H1 (cell line): ENCODE data around the gene EIF2A. TPM values are rescaled to one million over a fixed set of nuclear protein-coding genes. Genes with fewer than 3 reads are reported as not detected.

Experiments used
- CTCF ChIA-PET: fragments of 300-600 bp; sonication (Branson Sonifier 250); formaldehyde crosslinking; loops from one replicate; lab custom pipeline; 2021; ENCODE audit not compliant: partially characterized antibody; lab: Charles Lee
- POLR2A ChIA-PET: fragments of 300-600 bp; sonication (Branson Sonifier 250); formaldehyde crosslinking; loops from one replicate; lab custom pipeline; 2021; ENCODE audit warnings: inconsistent platforms; ENCODE audit not compliant: partially characterized antibody; lab: Charles Lee
- DNase-seq, 2 experiments: peaks; one replicate each; pipeline versions ENCODE4 v3.0.0 to v3.0.0-alpha.2; 2010 to 2022; ENCODE audit warnings: low spot score in 2 of 2, low read depth in 1 of 2, mixed read lengths in 1 of 2
- FAIRE-seq: peaks from 2 replicates; lab custom pipeline; 2011; peaks lifted over from hg19 to GRCh38; lab: Jason Lieb, UNC
- H2AFZ ChIP-seq: 2 replicates; pipeline ENCODE4 v1.8.1; 2012; ENCODE audit warnings: low read length, inconsistent platforms
- H2AK5ac ChIP-seq: 2 replicates; pipeline ENCODE4 v1.6.1; 2013; ENCODE audit warnings: low read depth, low read length
- H2BK120ac ChIP-seq: replicated peaks from 2 replicates; pipeline ENCODE3; 2013; ENCODE audit warnings: low read depth, low read length, inconsistent platforms
- H2BK12ac ChIP-seq: 2 replicates; pipeline ENCODE4 v1.6.1; 2013; ENCODE audit warnings: low read depth, low read length
- H2BK15ac ChIP-seq: 2 replicates; pipeline ENCODE4 v1.6.1; 2013; ENCODE audit warnings: low read length
- H2BK20ac ChIP-seq: 2 replicates; pipeline ENCODE4 v1.6.1; 2013; ENCODE audit warnings: low read length
- H2BK5ac ChIP-seq: 2 replicates; pipeline ENCODE4 v1.6.1; 2013; ENCODE audit warnings: low read depth, low read length
- H3K14ac ChIP-seq: 2 replicates; pipeline ENCODE4 v1.6.1; 2013; ENCODE audit warnings: inconsistent platforms; ENCODE audit not compliant: insufficient read length
- H3K18ac ChIP-seq: 2 replicates; pipeline ENCODE4 v1.6.1; 2013; ENCODE audit warnings: low read length; ENCODE audit errors: extremely low read depth
- H3K23ac ChIP-seq: 2 replicates; pipeline ENCODE4 v1.6.1; 2013; ENCODE audit warnings: inconsistent platforms; ENCODE audit not compliant: insufficient read length
- H3K23me2 ChIP-seq: 2 replicates; pipeline ENCODE4 v1.6.1; 2013; ENCODE audit warnings: low read depth, low read length
- H3K27ac ChIP-seq: 2 replicates; pipeline ENCODE4 v1.6.1; 2011; ENCODE audit warnings: low read depth, low read length, inconsistent platforms
- H3K27me3 ChIP-seq, 4 experiments: replicated peaks in 1 of 4; 1 replicate in 1 of 4; 2 replicates in 3 of 4; pipeline versions ENCODE4 v1.6.1 to v1.8.1; 2011 to 2013; ENCODE audit warnings: low read length in 3 of 4, mild to moderate bottlenecking in 3 of 4, inconsistent platforms in 2 of 4, mixed read lengths in 2 of 4, moderate library complexity in 1 of 4; ENCODE audit not compliant: control insufficient read depth in 3 of 4, insufficient read depth in 3 of 4; ENCODE audit errors: extremely low read depth in 1 of 4
- H3K36me3 ChIP-seq, 4 experiments: 2 replicates each; pipeline versions ENCODE4 v1.6.1 to v1.8.1; 2011 to 2013; ENCODE audit warnings: mild to moderate bottlenecking in 4 of 4, low read length in 3 of 4, moderate library complexity in 2 of 4, control low read depth in 1 of 4, inconsistent platforms in 1 of 4; ENCODE audit not compliant: insufficient read depth in 4 of 4, control insufficient read depth in 2 of 4
- H3K4ac ChIP-seq: replicated peaks from 2 replicates; pipeline ENCODE3; 2013; ENCODE audit warnings: low read length, low read depth, mixed read lengths, inconsistent platforms; ENCODE audit not compliant: insufficient read length
- H3K4me1 ChIP-seq, 4 experiments: replicated peaks in 1 of 4; 1 replicate in 1 of 4; 2 replicates in 3 of 4; pipeline versions ENCODE4 v1.6.1 to v1.8.1; 2011 to 2013; ENCODE audit warnings: low read length in 3 of 4, inconsistent platforms in 2 of 4, mixed read lengths in 1 of 4; ENCODE audit not compliant: insufficient read depth in 4 of 4, control insufficient read depth in 3 of 4
- H3K4me2 ChIP-seq, 2 experiments: 2 replicates each; pipeline versions ENCODE4 v1.6.1 to v1.8.1; 2011 to 2013; ENCODE audit warnings: low read depth in 2 of 2, low read length in 2 of 2, control low read depth in 1 of 2, inconsistent platforms in 1 of 2, mild to moderate bottlenecking in 1 of 2; ENCODE audit not compliant: insufficient read depth in 1 of 2
- H3K4me3 ChIP-seq, 4 experiments: fragments of 200-600, 300-600 bp in 1 of 4; sonication (generic), shearing (Covaris generic), sonication (Bioruptor Twin) in 1 of 4; 2 replicates each; pipeline versions ENCODE4 v1.5.1 to v1.8.1; 2011 to 2016; ENCODE audit warnings: low read length in 4 of 4, low read depth in 3 of 4, control low read depth in 2 of 4, inconsistent platforms in 2 of 4, mild to moderate bottlenecking in 2 of 4, mixed read lengths in 1 of 4, moderate library complexity in 1 of 4; ENCODE audit not compliant: insufficient read depth in 2 of 4; ENCODE audit errors: extremely low read depth in 1 of 4
- H3K56ac ChIP-seq: replicated peaks from 2 replicates; pipeline ENCODE3; 2013; ENCODE audit warnings: low read depth, mild to moderate bottlenecking, mixed read lengths, low read length, inconsistent platforms; ENCODE audit not compliant: insufficient read length
- H3K79me1 ChIP-seq: 2 replicates; pipeline ENCODE4 v1.6.1; 2013; ENCODE audit warnings: low read depth, low read length, control low read depth
- H3K79me2 ChIP-seq, 2 experiments: 2 replicates each; pipeline versions ENCODE4 v1.6.1 to v1.8.1; 2012 to 2013; ENCODE audit warnings: low read length in 2 of 2, mild to moderate bottlenecking in 2 of 2, inconsistent platforms in 1 of 2; ENCODE audit not compliant: insufficient read depth in 2 of 2, control insufficient read depth in 1 of 2
- H3K9ac ChIP-seq, 4 experiments: replicated peaks in 1 of 4; 1 replicate in 1 of 4; 2 replicates in 3 of 4; pipeline versions ENCODE4 v1.6.1 to v1.8.1; 2011 to 2013; ENCODE audit warnings: low read depth in 3 of 4, low read length in 3 of 4, control low read depth in 2 of 4, mild to moderate bottlenecking in 2 of 4, moderate library complexity in 2 of 4, inconsistent platforms in 1 of 4; ENCODE audit errors: extremely low read depth in 1 of 4
- H3K9me3 ChIP-seq, 2 experiments: 2 replicates each; pipeline versions ENCODE4 v1.6.1 to v1.8.1; 2012 to 2013; ENCODE audit warnings: mild to moderate bottlenecking in 2 of 2, moderate library complexity in 2 of 2, control low read depth in 1 of 2, inconsistent platforms in 1 of 2, low read depth in 1 of 2, low read length in 1 of 2, mixed read lengths in 1 of 2; ENCODE audit not compliant: insufficient read depth in 2 of 2
- H4K20me1 ChIP-seq, 2 experiments: replicated peaks in 1 of 2; 2 replicates each; pipeline versions ENCODE3 to v1.8.1; 2011 to 2013; ENCODE audit warnings: inconsistent platforms in 2 of 2, low read length in 2 of 2, mild to moderate bottlenecking in 1 of 2; ENCODE audit not compliant: insufficient read depth in 2 of 2, control insufficient read depth in 1 of 2
- H4K5ac ChIP-seq: 2 replicates; pipeline ENCODE4 v1.6.1; 2013; ENCODE audit warnings: low read length, low read depth, mixed read lengths, inconsistent platforms; ENCODE audit not compliant: insufficient read length
- H4K8ac ChIP-seq: 2 replicates; pipeline ENCODE4 v1.8.0; 2013; ENCODE audit warnings: mild to moderate bottlenecking, moderate library complexity, low read length, inconsistent platforms; ENCODE audit not compliant: insufficient read depth; ENCODE audit errors: extremely low read depth
- H4K91ac ChIP-seq: replicated peaks from 2 replicates; pipeline ENCODE3; 2013; ENCODE audit warnings: low read length, mixed read lengths, inconsistent platforms; ENCODE audit not compliant: insufficient read length
- ASH2L ChIP-seq: fragments of 200-600, 300-600 bp; sonication (generic); IDR thresholded peaks from one replicate; pipeline ENCODE4 v1.7.1; 2017; ENCODE audit warnings: low read length
- EGR1 ChIP-seq: IDR thresholded peaks from 2 replicates; pipeline ENCODE4 v1.6.1; 2011; ENCODE audit warnings: low read depth, low read length, borderline replicate concordance
- JUND ChIP-seq: IDR thresholded peaks from 2 replicates; pipeline ENCODE4 v1.6.1; 2011; ENCODE audit warnings: mild to moderate bottlenecking, improper control_type of control experiment, low read length
- KDM5A ChIP-seq: fragments of 200-600 bp; IDR thresholded peaks from 2 replicates; pipeline ENCODE4 v1.7.1; 2012; ENCODE audit warnings: mild to moderate bottlenecking, low read length, inconsistent platforms, mixed read lengths
- POLR2A ChIP-seq, 2 experiments: IDR thresholded peaks; 1 replicate in 1 of 2; 2 replicates in 1 of 2; pipeline ENCODE4 v1.6.1; 2011; ENCODE audit warnings: low read depth in 2 of 2, low read length in 2 of 2, mild to moderate bottlenecking in 2 of 2; ENCODE audit errors: control extremely low read depth in 1 of 2
- SIX5 ChIP-seq: IDR thresholded peaks from 2 replicates; pipeline ENCODE4 v1.6.1; 2011; ENCODE audit warnings: mild to moderate bottlenecking, low read depth, low read length
- TBP ChIP-seq: IDR thresholded peaks from 2 replicates; pipeline ENCODE4 v1.6.1; 2011; ENCODE audit warnings: low read depth, low read length, improper control_type of control experiment
- TEAD4 ChIP-seq: IDR thresholded peaks from 2 replicates; pipeline ENCODE4 v1.6.1; 2012; ENCODE audit warnings: low read depth, low read length, inconsistent platforms, mixed read lengths
- ZNF274 ChIP-seq: IDR thresholded peaks from 2 replicates; pipeline ENCODE4 v1.7.0; 2012; ENCODE audit warnings: low read length, borderline replicate concordance; ENCODE audit errors: extremely low read depth
- WGBS, 2 experiments: shearing (Covaris generic) in 1 of 2; methylation state at CpG; one replicate each; pipeline versions ENCODE4 v1.1.6 to v1.1.7; 2013 to 2015; ENCODE audit warnings: low lambda C conversion rate in 2 of 2, mixed read lengths in 2 of 2, inconsistent platforms in 1 of 2, low coverage in 1 of 2, missing lambda C conversion rate in 1 of 2; ENCODE audit not compliant: insufficient replicate concordance in 2 of 2, insufficient coverage in 1 of 2, insufficient read length in 1 of 2; ENCODE audit errors: extremely low coverage in 1 of 2, missing lambda C conversion rate in 1 of 2; 5-methylcytosine and 5-hydroxymethylcytosine counted together
- polyA plus RNA-seq, 7 experiments: library from polyadenylated mRNA; depleted of rRNA in 3 of 7; stranded (reverse) in 5 of 7; unstranded in 2 of 7; fragments of >200 nt in 5 of 7; fragments of 200-250 nt in 2 of 7; gene quantifications; 1 replicate in 5 of 7; 2 replicates in 1 of 7; 4 replicates in 1 of 7; pipeline versions ENCODE4 v1.2.1 to v1.2.3, GENCODE V29; 2011 to 2013; ENCODE audit warnings: missing spikeins in 2 of 7, mixed read lengths in 2 of 7
- total RNA-seq: library from RNA; stranded (reverse); fragmentation: NEBNext Ultra II Directional; extraction: Animal tissue kit (Norgen Biotek cat#: 25700); gene quantifications from 2 replicates; pipeline ENCODE4 v1.2.1, GENCODE V29; 2021
- TF ChIP-seq, protein P1 (sequence below): IDR thresholded peaks from 2 replicates; pipeline ENCODE4 v1.6.1; 2011; ENCODE audit warnings: low read depth, mild to moderate bottlenecking, low read length; ENCODE audit not compliant: insufficient read depth

EIF2A gene
- total and polyA plus RNA-seq, 2 of the 8 experiments (the other 6 are each of a cell fraction or from before 2014, with no cell fraction given): 59.3 to 91.6 TPM

- ChIA-PET CTCF (no interaction called here), POLR2A (no interaction called here)
- Histone ChIP-seq H4K5ac (no peak overlapping the region), H3K36me3 (no peaks in the 10 kb centered on the region), H4K91ac (no peak overlapping the region), H2BK20ac (no peak overlapping the region), H4K20me1 (no peaks in the 10 kb centered on the region), H3K27ac (no peak overlapping the region), H2BK15ac (no peak overlapping the region), H3K14ac (no peak overlapping the region), H3K4me1 (peaks cover 0 to 7% (median 0%) of the 10 kb centered on the region in 4 experiments; a peak in 1 of 7 replicates), H3K56ac (no peak overlapping the region), H3K9ac (no peak overlapping the region), H3K23ac (no peak overlapping the region), H3K79me2 (no peaks in the 10 kb centered on the region), H2AFZ (no peak overlapping the region), H3K79me1 (no peaks in the 10 kb centered on the region), H2BK120ac (no peak overlapping the region), H3K4ac (no peak overlapping the region), H3K4me2 (no peak overlapping the region), H3K4me3 (no peak overlapping the region), H2BK12ac (no peak overlapping the region), H3K9me3 (no peaks in the 10 kb centered on the region), H4K8ac (no peak overlapping the region), H2AK5ac (no peak overlapping the region), H3K23me2 (no peaks in the 10 kb centered on the region), H2BK5ac (no peak overlapping the region), H3K18ac (no peak overlapping the region), H3K27me3 (no peaks in the 10 kb centered on the region)
- DNase-seq (no peak), FAIRE-seq (no peak)
- 87% methylated on average over 2 of the region's 2 CpGs; no CpG with 5 or more reads in 1 of the 2 experiments for WGBS, 2 experiments
- TF ChIP-seq ZNF274 (no peak), TBP (no peak), KDM5A (no peak), SIX5 (no peak), TEAD4 (no peak), ASH2L (no peak), JUND (no peak), EGR1 (no peak), POLR2A (IDR thresholded peaks at IDR 0.05; ENCODE audit: control extremely low read depth in 1 of 2, low read depth in 2 of 2, low read length in 2 of 2) (no peak)
- TF ChIP-seq, protein P1, sequence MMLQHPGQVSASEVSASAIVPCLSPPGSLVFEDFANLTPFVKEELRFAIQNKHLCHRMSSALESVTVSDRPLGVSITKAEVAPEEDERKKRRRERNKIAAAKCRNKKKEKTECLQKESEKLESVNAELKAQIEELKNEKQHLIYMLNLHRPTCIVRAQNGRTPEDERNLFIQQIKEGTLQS: no peak
Observed at GRCh38 chr3:150509780-150510179, 36.8 kb upstream of the EIF2A start.
